Sigmoid colon (tissue), 4 donors: ENCODE data around the gene NEXN.

Experiments
- CTCF ChIP-seq, 4 experiments: fragments of 450-650 bp in 3 of 4; fragments of 200-600 bp in 1 of 4; IDR thresholded peaks; one replicate each; pipeline ENCODE4 v1.5.1; 2016 to 2019; ENCODE audit warnings: antibody characterized with exemption in 4 of 4, mild to moderate bottlenecking in 3 of 4, moderate library complexity in 2 of 4
- POLR2A ChIP-seq, 2 donors: fragments of 450-650 bp; IDR thresholded peaks; one replicate each; pipeline ENCODE4 v1.6.1; 2016; ENCODE audit warnings: antibody characterized with exemption in 2 of 2, mild to moderate bottlenecking in 2 of 2, moderate library complexity in 2 of 2
- POLR2AphosphoS5 ChIP-seq, 4 donors: sonication (generic); formaldehyde crosslinking; IDR thresholded peaks; one replicate each; pipeline ENCODE4 v1.6.1; 2017; ENCODE audit warnings: antibody characterized with exemption in 4 of 4

GRCh38 chr1:77910116-77910515 is 21.7 kb downstream of the NEXN start:
- TF ChIP-seq CTCF (IDR thresholded peaks at IDR 0.05) (no peak), POLR2AphosphoS5 (IDR thresholded peaks at IDR 0.05) (no peak), POLR2A (IDR thresholded peaks at IDR 0.05) (no peak)
